GM12878 (cell line): ENCODE data around the gene ZMYM3. TPM values are rescaled to one million over a fixed set of nuclear protein-coding genes. Genes with fewer than 3 reads are reported as not detected.

Experiments
- BMI1 ChIP-seq: fragments of 450-650 bp; IDR thresholded peaks from 2 replicates; pipeline ENCODE4 v1.6.1; 2016; ENCODE audit warnings: mild to moderate bottlenecking, moderate library complexity, borderline replicate concordance
- CHD1 ChIP-seq: IDR thresholded peaks from 2 replicates; pipeline ENCODE4 v1.6.1; 2012; ENCODE audit warnings: low read depth, low read length, improper control_type of control experiment
- CREM ChIP-seq: IDR thresholded peaks from 2 replicates; pipeline ENCODE4 v1.6.1; 2014; ENCODE audit warnings: antibody characterized with exemption, low read depth
- DPF2 ChIP-seq: fragments of 450-650 bp; IDR thresholded peaks from 2 replicates; pipeline ENCODE4 v1.6.1; 2017; ENCODE audit warnings: mild to moderate bottlenecking
- EP300 ChIP-seq, 2 experiments: fragments of 150-350 bp in 1 of 2; IDR thresholded peaks; 2 replicates each; pipeline ENCODE4 v1.6.1; 2011 to 2012; ENCODE audit warnings: low read depth in 2 of 2, low read length in 2 of 2, borderline replicate concordance in 1 of 2, improper control_type of control experiment in 1 of 2, inconsistent platforms in 1 of 2; ENCODE audit not compliant: control insufficient read depth in 1 of 2
- GABPA ChIP-seq: IDR thresholded peaks from 2 replicates; pipeline ENCODE4 v1.6.1; 2014; ENCODE audit warnings: antibody characterized with exemption, low read depth, mild to moderate bottlenecking, inconsistent platforms
- GATAD2B ChIP-seq: fragments of 450-650 bp; conservative IDR thresholded peaks from 2 replicates; pipeline ENCODE4 v1.6.1; 2017; ENCODE audit warnings: low read depth, mild to moderate bottlenecking, moderate library complexity
- NFYA ChIP-seq: IDR thresholded peaks from 2 replicates; pipeline ENCODE4 v1.6.1; 2011; ENCODE audit warnings: low read depth, mild to moderate bottlenecking, low read length, improper control_type of control experiment, borderline replicate concordance
- NR2C1 ChIP-seq: fragments of 450-650 bp; IDR thresholded peaks from 2 replicates; pipeline ENCODE4 v1.6.1; 2017; ENCODE audit warnings: antibody characterized with exemption, mild to moderate bottlenecking, moderate library complexity
- PML ChIP-seq: IDR thresholded peaks from 2 replicates; pipeline ENCODE4 v1.6.1; 2012; ENCODE audit warnings: low read length, inconsistent platforms
- SMAD5 ChIP-seq: IDR thresholded peaks from 2 replicates; pipeline ENCODE4 v1.6.1; 2016; ENCODE audit warnings: antibody characterized with exemption, low read depth
- polyA plus RNA-seq, 11 experiments: library from polyadenylated mRNA; depleted of rRNA in 4 of 11; unstranded in 6 of 11; stranded (reverse) in 5 of 11; fragments of >200 nt; fragmentation: Nextera tagmentation in 4 of 11; fragmentation: Illumina TruSeq in 1 of 11; extraction: Ambion mirVana in 4 of 11; extraction: Trizol in 1 of 11; gene quantifications; 1 replicate in 1 of 11; 2 replicates in 10 of 11; pipeline versions ENCODE4 v1.2.1 to v1.2.3, GENCODE V29; 2011 to 2016; ENCODE audit warnings: inconsistent platforms in 2 of 11, missing spikeins in 2 of 11, low read depth in 1 of 11
- total RNA-seq, 4 experiments: library from RNA; depleted of rRNA in 3 of 4; stranded (reverse); fragments of >200 nt in 3 of 4; fragmentation: Illumina TruSeq in 1 of 4; extraction: Trizol in 1 of 4; gene quantifications; 2 replicates each; pipeline versions ENCODE4 v1.2.1 to v1.2.3, GENCODE V29; 2013 to 2021
- TF ChIP-seq, protein P1 (sequence below), 3 experiments: IDR thresholded peaks in 2 of 3; conservative IDR thresholded peaks in 1 of 3; 2 replicates each; pipeline ENCODE4 v1.5.1; 2011; ENCODE audit warnings: low read depth in 3 of 3, low read length in 3 of 3, mild to moderate bottlenecking in 3 of 3, control low read depth in 2 of 3, moderate library complexity in 2 of 3, inconsistent platforms in 1 of 3, mixed read lengths in 1 of 3; ENCODE audit not compliant: control insufficient read depth in 2 of 3, insufficient read depth in 1 of 3; ENCODE audit errors: extremely low read depth in 1 of 3
- TF ChIP-seq, protein P2 (sequence below): fragments of 450-650 bp; IDR thresholded peaks from 2 replicates; pipeline ENCODE4 v1.6.1; 2016; ENCODE audit warnings: mild to moderate bottlenecking
- TF ChIP-seq, protein P3 (sequence below): fragments of 450-650 bp; IDR thresholded peaks from 2 replicates; pipeline ENCODE4 v1.6.1; 2017; ENCODE audit warnings: mild to moderate bottlenecking, moderate library complexity
- TF ChIP-seq, protein P4 (sequence below): fragments of 450-650 bp; IDR thresholded peaks from 2 replicates; pipeline ENCODE4 v1.6.1; 2014; ENCODE audit warnings: mild to moderate bottlenecking

The ZMYM3 gene
- total and polyA plus RNA-seq, 10 of the 15 experiments (the other 5 are each of a cell fraction or from before 2014, with no cell fraction given) = 2.3 to 28.1 (median 12.3) TPM

DNA sequence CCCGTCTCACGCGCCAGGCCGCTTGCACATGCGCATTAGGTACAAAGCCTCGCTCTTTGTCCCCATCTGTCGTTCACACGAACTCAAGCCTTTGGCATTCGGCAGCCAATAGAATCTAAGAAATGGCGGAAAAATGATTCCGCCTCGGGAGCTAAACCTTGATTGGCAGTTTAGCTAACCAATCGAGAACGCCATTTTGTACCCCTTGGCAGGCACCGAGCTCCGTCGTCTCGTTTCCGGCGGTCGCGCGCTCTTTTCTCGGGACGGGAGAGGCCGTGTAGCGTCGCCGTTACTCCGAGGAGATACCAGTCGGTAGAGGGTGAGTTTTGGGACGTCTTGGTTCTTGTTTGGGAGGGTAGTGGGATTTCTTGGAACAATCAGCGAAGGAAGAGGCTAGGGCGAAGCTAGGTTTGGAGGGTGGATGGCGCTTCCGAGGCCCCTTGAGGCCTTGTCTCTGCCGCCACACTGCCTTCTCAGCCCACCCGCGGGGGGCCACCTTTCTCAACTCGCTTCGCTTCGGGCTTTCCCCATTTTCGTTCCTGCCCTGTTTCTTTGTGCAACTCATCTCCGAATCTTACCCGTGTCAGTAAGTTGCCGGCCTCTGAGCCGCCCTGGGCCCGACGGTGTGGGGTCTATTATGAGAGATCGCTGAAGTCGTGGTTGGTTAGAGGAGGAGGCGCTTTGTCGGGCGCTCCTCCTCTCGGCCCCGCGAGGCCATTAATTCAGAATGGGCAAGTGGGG, 29.6 kb upstream of the ZMYM3 start, which contains the start of gene NONO (continued):
- TF ChIP-seq, protein P1, sequence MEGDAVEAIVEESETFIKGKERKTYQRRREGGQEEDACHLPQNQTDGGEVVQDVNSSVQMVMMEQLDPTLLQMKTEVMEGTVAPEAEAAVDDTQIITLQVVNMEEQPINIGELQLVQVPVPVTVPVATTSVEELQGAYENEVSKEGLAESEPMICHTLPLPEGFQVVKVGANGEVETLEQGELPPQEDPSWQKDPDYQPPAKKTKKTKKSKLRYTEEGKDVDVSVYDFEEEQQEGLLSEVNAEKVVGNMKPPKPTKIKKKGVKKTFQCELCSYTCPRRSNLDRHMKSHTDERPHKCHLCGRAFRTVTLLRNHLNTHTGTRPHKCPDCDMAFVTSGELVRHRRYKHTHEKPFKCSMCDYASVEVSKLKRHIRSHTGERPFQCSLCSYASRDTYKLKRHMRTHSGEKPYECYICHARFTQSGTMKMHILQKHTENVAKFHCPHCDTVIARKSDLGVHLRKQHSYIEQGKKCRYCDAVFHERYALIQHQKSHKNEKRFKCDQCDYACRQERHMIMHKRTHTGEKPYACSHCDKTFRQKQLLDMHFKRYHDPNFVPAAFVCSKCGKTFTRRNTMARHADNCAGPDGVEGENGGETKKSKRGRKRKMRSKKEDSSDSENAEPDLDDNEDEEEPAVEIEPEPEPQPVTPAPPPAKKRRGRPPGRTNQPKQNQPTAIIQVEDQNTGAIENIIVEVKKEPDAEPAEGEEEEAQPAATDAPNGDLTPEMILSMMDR (IDR thresholded peaks at IDR 0.05 in 2 of 3, conservative IDR thresholded peaks at IDR 0.05 in 1 of 3; ENCODE audit: control insufficient read depth in 2 of 3, extremely low read depth in 1 of 3, insufficient read depth in 1 of 3, low read depth in 3 of 3, low read length in 3 of 3) = peak in 1 of 3 experiments; percentile 20; a peak in 1 of 6 replicates
- peak; percentile 59; the same call in 1 of the 2 replicates for TF ChIP-seq CREM
- no peak for TF ChIP-seq EP300 (IDR thresholded peaks at IDR 0.05; ENCODE audit: borderline replicate concordance in 1 of 2, control insufficient read depth in 1 of 2, low read depth in 2 of 2, low read length in 2 of 2)
- TF ChIP-seq, protein P2, sequence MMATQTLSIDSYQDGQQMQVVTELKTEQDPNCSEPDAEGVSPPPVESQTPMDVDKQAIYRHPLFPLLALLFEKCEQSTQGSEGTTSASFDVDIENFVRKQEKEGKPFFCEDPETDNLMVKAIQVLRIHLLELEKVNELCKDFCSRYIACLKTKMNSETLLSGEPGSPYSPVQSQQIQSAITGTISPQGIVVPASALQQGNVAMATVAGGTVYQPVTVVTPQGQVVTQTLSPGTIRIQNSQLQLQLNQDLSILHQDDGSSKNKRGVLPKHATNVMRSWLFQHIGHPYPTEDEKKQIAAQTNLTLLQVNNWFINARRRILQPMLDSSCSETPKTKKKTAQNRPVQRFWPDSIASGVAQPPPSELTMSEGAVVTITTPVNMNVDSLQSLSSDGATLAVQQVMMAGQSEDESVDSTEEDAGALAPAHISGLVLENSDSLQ = peak; percentile 98
- TF ChIP-seq DPF2 = 0 out of 2 replicates have a peak, but pooled peaks have one; percentile 47
- no peak for TF ChIP-seq NFYA
- TF ChIP-seq NR2C1 = no peak
- TF ChIP-seq SMAD5 = peak; percentile 90
- TF ChIP-seq, protein P3, sequence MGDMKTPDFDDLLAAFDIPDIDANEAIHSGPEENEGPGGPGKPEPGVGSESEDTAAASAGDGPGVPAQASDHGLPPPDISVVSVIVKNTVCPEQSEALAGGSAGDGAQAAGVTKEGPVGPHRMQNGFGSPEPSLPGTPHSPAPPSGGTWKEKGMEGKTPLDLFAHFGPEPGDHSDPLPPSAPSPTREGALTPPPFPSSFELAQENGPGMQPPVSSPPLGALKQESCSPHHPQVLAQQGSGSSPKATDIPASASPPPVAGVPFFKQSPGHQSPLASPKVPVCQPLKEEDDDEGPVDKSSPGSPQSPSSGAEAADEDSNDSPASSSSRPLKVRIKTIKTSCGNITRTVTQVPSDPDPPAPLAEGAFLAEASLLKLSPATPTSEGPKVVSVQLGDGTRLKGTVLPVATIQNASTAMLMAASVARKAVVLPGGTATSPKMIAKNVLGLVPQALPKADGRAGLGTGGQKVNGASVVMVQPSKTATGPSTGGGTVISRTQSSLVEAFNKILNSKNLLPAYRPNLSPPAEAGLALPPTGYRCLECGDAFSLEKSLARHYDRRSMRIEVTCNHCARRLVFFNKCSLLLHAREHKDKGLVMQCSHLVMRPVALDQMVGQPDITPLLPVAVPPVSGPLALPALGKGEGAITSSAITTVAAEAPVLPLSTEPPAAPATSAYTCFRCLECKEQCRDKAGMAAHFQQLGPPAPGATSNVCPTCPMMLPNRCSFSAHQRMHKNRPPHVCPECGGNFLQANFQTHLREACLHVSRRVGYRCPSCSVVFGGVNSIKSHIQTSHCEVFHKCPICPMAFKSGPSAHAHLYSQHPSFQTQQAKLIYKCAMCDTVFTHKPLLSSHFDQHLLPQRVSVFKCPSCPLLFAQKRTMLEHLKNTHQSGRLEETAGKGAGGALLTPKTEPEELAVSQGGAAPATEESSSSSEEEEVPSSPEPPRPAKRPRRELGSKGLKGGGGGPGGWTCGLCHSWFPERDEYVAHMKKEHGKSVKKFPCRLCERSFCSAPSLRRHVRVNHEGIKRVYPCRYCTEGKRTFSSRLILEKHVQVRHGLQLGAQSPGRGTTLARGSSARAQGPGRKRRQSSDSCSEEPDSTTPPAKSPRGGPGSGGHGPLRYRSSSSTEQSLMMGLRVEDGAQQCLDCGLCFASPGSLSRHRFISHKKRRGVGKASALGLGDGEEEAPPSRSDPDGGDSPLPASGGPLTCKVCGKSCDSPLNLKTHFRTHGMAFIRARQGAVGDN = no peak
- TF ChIP-seq, protein P4, sequence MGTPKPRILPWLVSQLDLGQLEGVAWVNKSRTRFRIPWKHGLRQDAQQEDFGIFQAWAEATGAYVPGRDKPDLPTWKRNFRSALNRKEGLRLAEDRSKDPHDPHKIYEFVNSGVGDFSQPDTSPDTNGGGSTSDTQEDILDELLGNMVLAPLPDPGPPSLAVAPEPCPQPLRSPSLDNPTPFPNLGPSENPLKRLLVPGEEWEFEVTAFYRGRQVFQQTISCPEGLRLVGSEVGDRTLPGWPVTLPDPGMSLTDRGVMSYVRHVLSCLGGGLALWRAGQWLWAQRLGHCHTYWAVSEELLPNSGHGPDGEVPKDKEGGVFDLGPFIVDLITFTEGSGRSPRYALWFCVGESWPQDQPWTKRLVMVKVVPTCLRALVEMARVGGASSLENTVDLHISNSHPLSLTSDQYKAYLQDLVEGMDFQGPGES = 0 out of 2 replicates have a peak, but pooled peaks have one; percentile 37
- TF ChIP-seq GATAD2B = peak; percentile 47; the same call in 1 of the 2 replicates
- no peak for TF ChIP-seq BMI1
- TF ChIP-seq GABPA = peak; percentile 69
- peak; percentile 81 for TF ChIP-seq PML
- no peak for TF ChIP-seq CHD1
